Left cardiac atrium (tissue), 4 donors: ENCODE measurements around the gene SDK1. TPM values are rescaled to one million over a fixed set of nuclear protein-coding genes. Genes with fewer than 3 reads are reported as not detected.

Source experiments
- ATAC-seq, 2 donors: fragments of 200-7000 bp; cut with Tn5 transposase; one replicate each; pipeline ENCODE4 v1.9.1; 2020; ENCODE audit warnings: mild to moderate bottlenecking in 2 of 2, moderate library complexity in 2 of 2
- DNase-seq: peaks from one replicate; pipeline ENCODE4 v3.0.0-alpha.2; 2020
- intact Hi-C, 2 donors: fragments of 100-400 bp; cut with DNase I; formaldehyde crosslinking; loops; one replicate each; pipeline versions ENCODE4 v1.14.1 to v1.15.1; 2022 to 2023
- total RNA-seq, 2 donors: library from RNA; stranded (reverse); fragmentation: NEBNext Ultra II Directional; extraction: Animal tissue kit (Norgen Biotek cat#: 25700); gene quantifications; one replicate each; pipeline ENCODE4 v1.2.1, GENCODE V29; 2021
- donor health status: DM: no; HTN: yes; CAD: no.
- donor health status: DM: no; HTN: yes; CAD: no; lungs with severe emphysema.
- donor health status: DM: yes; HTN: yes; CAD: no.
- donor health status: Dilated cardiomyopathy.

SDK1 gene
- total RNA-seq, 2 donors from 2014 or later: 2.0 to 2.8 TPM

- ATAC-seq (no peak), DNase-seq (no peak)
- intact Hi-C loops: no loop called here
Observed at GRCh38 chr7:4167385-4167910, 866.4 kb downstream of the SDK1 start.

- no peak for DNase-seq
- no peak for ATAC-seq
- intact Hi-C loops: no loop called here
Observed at GRCh38 chr7:4168041-4168440, 867.0 kb downstream of the SDK1 start.

GRCh38 chr7:4168541-4168940 is 867.5 kb downstream of the SDK1 start:
- intact Hi-C loops: no loop called here
- ATAC-seq (peak in 1 of 2 donors; percentile 39), DNase-seq (no peak)

- DNase-seq: no peak
- no peak for ATAC-seq
- intact Hi-C loops: no loop called here
Observed at GRCh38 chr7:4169455-4169854, 868.4 kb downstream of the SDK1 start.

GRCh38 chr7:4170997-4171786 is 870.1 kb downstream of the SDK1 start:
- ATAC-seq (no peak), DNase-seq (no peak)
- intact Hi-C loops: no loop called here

GRCh38 chr7:4172883-4173282 is 871.8 kb downstream of the SDK1 start:
- ATAC-seq (no peak), DNase-seq (no peak)
- intact Hi-C loops: no loop called here

GRCh38 chr7:4173615-4174014 is 872.6 kb downstream of the SDK1 start:
- ATAC-seq: no peak
- intact Hi-C loops: no loop called here
- DNase-seq: no peak

- intact Hi-C loops: no loop called here
- DNase-seq (no peak), ATAC-seq (no peak)
Observed at GRCh38 chr7:4174016-4174415, 873.0 kb downstream of the SDK1 start.

GRCh38 chr7:4174451-4174850 is 873.4 kb downstream of the SDK1 start:
- ATAC-seq (no peak), DNase-seq (no peak)
- intact Hi-C loops: no loop called here

GRCh38 chr7:4174884-4175283 is 873.8 kb downstream of the SDK1 start:
- DNase-seq (no peak), ATAC-seq (no peak)
- intact Hi-C loops: no loop called here

GRCh38 chr7:4175346-4175973 is 874.4 kb downstream of the SDK1 start:
- intact Hi-C loops: no loop called here
- ATAC-seq (no peak), DNase-seq (no peak)

- ATAC-seq: no peak
Observed at GRCh38 chr7:4177001-4177400, 875.9 kb downstream of the SDK1 start.

GRCh38 chr7:4178416-4178815 is 877.4 kb downstream of the SDK1 start:
- DNase-seq: no peak
- ATAC-seq: no peak
- intact Hi-C loops: no loop called here

More at GRCh38 chr7:4177001-4177400, 875.9 kb downstream of the SDK1 start:
- intact Hi-C loops: no loop called here
- DNase-seq: no peak

- no peak for DNase-seq
- intact Hi-C loops: no loop called here
- ATAC-seq: peak; percentile 41 to 62
Observed at GRCh38 chr7:4178916-4179687, 878.0 kb downstream of the SDK1 start.

- ATAC-seq (no peak), DNase-seq (no peak)
- intact Hi-C loops: no loop called here
Observed at GRCh38 chr7:4179688-4180380, 878.8 kb downstream of the SDK1 start.

GRCh38 chr7:4181446-4181845 is 880.4 kb downstream of the SDK1 start:
- DNase-seq (no peak), ATAC-seq (no peak)
- intact Hi-C loops: no loop called here

- intact Hi-C loops: no loop called here
Observed at GRCh38 chr7:4182605-4183300, 881.7 kb downstream of the SDK1 start.

GRCh38 chr7:4184653-4185052 is 883.6 kb downstream of the SDK1 start:
- DNase-seq: no peak
- no peak for ATAC-seq
- intact Hi-C loops: no loop called here

More at GRCh38 chr7:4182605-4183300, 881.7 kb downstream of the SDK1 start:
- DNase-seq: no peak
- no peak for ATAC-seq

- intact Hi-C loops: no loop called here
- DNase-seq (no peak), ATAC-seq (no peak)
Observed at GRCh38 chr7:4185136-4185535, 884.1 kb downstream of the SDK1 start.
